Stimulated activated memory B cell treated with anti-CD40 and anti-IgM and Interleukin-4, amounts not matched to agents 10 μg/mL and 1 μg/mL and 100 μg/mL, for 72 hours (primary cell): ENCODE measurements around the gene YPEL5.
A peak's percentile ranks its signal among the peaks of the same experiment; 100 is the strongest.
"Not testable (repeated sequence)": the region's sequence is repeated elsewhere in the genome, so short reads cannot be mapped to it uniquely, and the experiment has no call there.

Experiments
- ATAC-seq: fragments of 150-1000 bp; cut with Tn5 transposase; 2 replicates; pipeline ENCODE4 v1.10.0; 2021
- H3K27ac Mint-ChIP-seq: one replicate; pipeline ENCODE4 v1.8.0; 2022; ENCODE audit warnings: mild to moderate bottlenecking, mixed read lengths
- H3K27me3 Mint-ChIP-seq: one replicate; pipeline ENCODE4 v1.8.0; 2022; ENCODE audit warnings: mixed read lengths
- H3K36me3 Mint-ChIP-seq: one replicate; pipeline ENCODE4 v1.8.0; 2022; ENCODE audit warnings: mixed read lengths
- H3K4me1 Mint-ChIP-seq: one replicate; pipeline ENCODE4 v1.8.0; 2022; ENCODE audit warnings: mixed read lengths
- H3K4me3 Mint-ChIP-seq: one replicate; pipeline ENCODE4 v1.8.0; 2022; ENCODE audit warnings: mild to moderate bottlenecking, moderate library complexity, mixed read lengths
- H3K9me3 Mint-ChIP-seq: one replicate; pipeline ENCODE4 v1.8.0; 2022; ENCODE audit warnings: mixed read lengths

The YPEL5 gene

DNA sequence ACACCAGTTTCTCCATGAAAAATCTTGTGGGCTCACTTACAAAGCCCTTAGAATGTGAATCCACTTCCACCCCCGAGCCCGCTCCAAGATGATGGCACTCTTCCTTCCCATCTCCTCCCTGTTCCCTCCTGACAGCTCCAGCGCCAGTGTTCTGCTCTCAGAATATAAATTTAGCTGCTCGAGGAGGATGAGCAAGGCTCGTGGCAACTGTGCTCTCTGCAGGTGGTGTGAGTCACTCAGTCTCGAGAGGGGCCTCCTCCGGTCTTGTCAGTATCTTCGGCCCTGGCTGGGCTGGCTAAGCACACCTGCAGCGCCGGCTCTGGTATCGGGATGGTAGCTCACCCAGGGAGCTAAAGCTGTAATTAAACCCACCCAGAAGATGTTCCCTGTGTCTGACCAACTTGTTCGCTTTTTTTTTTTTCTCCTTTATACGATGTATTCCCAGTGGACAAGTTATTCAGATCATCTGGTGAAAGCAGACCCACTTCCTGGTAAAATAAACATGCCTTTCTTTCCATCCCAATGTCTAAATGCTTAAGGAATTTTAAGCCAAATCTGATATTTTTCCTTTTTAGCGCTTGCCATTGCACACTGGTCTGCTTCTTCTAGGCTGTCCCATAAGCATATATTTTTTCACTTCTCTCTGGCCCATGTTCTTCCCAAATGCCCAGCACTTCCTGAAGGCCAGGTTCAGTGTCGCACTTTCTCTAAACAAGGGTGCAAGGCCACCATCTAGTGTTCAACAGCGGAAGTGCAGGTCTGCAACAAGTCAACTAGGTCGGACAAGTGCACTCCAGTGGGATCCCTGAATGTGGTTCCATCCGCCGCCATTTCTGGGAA, 31.4 kb upstream of the YPEL5 start:
- H3K27ac Mint-ChIP-seq, result no peak overlapping the region
- H3K36me3 Mint-ChIP-seq, result no peaks in the 10 kb centered on the region
- no peak for ATAC-seq
- peaks cover 6% of the 10 kb centered on the region for H3K4me1 Mint-ChIP-seq
- no peaks in the 10 kb centered on the region for H3K9me3 Mint-ChIP-seq
- H3K4me3 Mint-ChIP-seq, result no peak overlapping the region
- H3K27me3 Mint-ChIP-seq, result peaks cover 23% of the 10 kb centered on the region

DNA sequence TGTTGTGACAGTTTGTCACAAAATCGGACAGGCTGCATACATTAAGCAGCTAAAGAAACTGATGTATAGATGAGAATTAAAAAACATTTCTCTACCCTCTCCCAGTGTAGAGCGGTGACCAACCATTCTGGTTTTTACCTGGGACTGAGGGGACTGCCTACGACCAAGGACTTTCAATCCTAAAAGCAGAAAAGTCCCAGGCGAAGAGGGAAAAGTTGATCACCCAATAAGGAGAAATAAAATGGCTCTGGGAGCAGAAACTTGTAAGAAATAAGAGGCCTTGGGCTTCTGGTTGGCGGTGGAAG, 30.9 kb upstream of the YPEL5 start:
- ATAC-seq, result no peak
- Mint-ChIP-seq H3K36me3 (no peaks in the 10 kb centered on the region), H3K27ac (no peak overlapping the region), H3K27me3 (peaks cover 25% of the 10 kb centered on the region), H3K4me3 (no peak overlapping the region), H3K4me1 (peaks cover 6% of the 10 kb centered on the region), H3K9me3 (no peaks in the 10 kb centered on the region)

DNA sequence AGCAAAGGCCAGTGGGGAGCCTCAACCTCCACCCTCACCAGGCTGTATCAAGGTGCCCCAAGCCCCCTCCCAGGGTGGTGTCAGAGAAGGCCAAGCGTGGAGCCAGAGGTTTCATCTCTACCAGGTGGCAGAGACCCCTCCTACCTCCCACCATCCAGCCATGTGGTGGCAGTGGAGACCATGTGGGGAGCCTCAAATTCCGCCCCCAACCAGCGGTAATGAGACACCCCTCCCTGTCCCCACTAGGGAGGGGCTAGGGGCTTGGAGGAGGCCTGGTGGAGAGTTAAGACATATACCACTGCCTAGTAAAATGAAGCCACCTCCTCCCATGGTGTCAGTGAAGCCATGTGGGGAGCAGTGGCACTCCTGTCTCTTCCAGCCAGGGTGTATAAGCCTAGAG, 24.4 kb upstream of the YPEL5 start:
- Mint-ChIP-seq H3K4me3 (no peak overlapping the region), H3K36me3 (no peaks in the 10 kb centered on the region), H3K9me3 (peaks cover 4% of the 10 kb centered on the region), H3K27ac (no peak overlapping the region), H3K4me1 (no peaks in the 10 kb centered on the region), H3K27me3 (peaks cover 26% of the 10 kb centered on the region)
- ATAC-seq, result no peak

DNA sequence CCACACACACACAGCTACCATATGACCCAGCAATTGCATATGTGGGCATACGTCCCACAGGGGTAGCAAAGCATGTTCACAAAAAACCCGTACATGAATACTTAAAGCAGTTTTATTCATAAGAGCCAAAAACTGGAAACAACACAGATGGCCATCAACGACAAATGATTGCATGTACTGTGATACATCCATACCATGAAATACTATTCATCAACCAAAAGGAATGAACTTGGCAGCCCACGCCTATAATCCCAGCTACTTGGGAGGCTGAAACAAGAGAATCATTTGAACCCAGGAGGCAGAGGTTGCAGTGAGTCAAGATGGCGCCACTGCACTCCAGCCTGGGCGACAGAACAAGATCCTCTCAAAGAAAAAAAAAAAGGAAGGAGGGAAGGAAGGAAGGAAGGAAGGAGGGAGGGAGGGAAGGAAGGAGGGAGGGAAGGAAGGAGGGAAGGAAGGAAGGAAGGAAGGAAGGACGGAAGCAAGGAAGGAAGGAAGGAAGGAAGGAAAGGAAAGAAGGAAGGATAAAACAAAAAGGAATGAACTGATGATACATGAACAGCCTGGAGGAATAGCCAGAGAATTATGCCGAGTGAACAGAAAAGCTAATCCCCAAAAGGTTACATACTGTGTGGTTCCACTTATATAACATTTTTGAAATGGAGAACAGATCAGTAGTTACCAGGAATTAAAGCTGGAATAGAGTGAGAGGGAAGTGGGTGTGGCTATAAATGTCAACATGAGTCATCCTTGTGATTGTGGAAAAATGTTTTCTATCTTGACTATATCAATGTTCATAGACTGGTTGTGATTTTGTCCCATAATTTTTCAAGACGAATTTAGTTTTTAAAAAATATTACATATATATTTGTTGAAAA, 19.6 kb upstream of the YPEL5 start:
- no peak for ATAC-seq
- Mint-ChIP-seq H3K36me3 (no peaks in the 10 kb centered on the region), H3K27me3 (peaks cover 17% of the 10 kb centered on the region), H3K4me3 (no peak overlapping the region), H3K27ac (no peak overlapping the region), H3K4me1 (no peaks in the 10 kb centered on the region), H3K9me3 (peaks cover 4% of the 10 kb centered on the region)

DNA sequence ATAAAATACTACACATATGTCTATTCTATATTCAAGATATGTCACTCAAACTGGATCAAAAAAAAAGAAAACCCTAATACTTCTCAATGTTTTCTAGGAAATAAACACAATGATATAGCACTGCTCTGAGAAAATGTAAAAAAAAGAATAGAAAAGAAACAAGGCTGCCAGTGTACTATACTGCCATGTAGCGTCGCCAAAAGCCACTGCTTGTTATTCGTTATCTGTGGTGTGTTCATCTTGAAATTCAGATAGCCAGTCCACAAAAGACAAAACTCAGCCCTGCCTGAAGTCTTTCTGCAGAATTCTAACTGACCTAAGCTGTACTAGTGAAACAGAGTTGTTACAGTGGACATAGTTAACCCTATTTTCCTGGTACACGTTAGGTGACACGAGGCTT, 12.2 kb upstream of the YPEL5 start:
- Mint-ChIP-seq H3K27me3 (peaks cover 33% of the 10 kb centered on the region), H3K4me1 (peaks cover 6% of the 10 kb centered on the region), H3K9me3 (no peaks in the 10 kb centered on the region), H3K27ac (no peak overlapping the region), H3K36me3 (no peaks in the 10 kb centered on the region), H3K4me3 (no peak overlapping the region)
- ATAC-seq, result no peak

DNA sequence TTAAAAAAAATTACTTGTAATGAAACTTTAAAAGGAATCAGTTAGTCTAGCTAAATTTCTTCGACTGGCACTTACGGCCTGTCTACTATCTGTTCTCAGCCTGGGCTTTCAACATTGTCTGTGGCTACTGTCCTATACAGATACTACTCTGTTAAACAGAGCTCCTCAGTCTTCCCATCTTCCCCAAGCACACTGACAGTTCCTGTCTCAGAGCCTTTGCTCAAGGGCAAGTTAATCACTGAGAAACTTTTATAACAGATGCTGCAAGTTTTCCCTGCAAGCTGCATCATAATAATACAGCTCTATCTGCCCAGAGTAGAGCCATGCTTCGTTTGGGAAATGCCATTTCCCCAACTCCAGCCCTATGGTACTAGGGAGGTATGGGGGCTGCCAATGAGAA, 11.3 kb upstream of the YPEL5 start:
- Mint-ChIP-seq H3K27ac (no peak overlapping the region), H3K9me3 (no peaks in the 10 kb centered on the region), H3K36me3 (no peaks in the 10 kb centered on the region), H3K4me3 (no peak overlapping the region), H3K4me1 (peaks cover 6% of the 10 kb centered on the region), H3K27me3 (peaks cover 33% of the 10 kb centered on the region)
- ATAC-seq, result no peak

DNA sequence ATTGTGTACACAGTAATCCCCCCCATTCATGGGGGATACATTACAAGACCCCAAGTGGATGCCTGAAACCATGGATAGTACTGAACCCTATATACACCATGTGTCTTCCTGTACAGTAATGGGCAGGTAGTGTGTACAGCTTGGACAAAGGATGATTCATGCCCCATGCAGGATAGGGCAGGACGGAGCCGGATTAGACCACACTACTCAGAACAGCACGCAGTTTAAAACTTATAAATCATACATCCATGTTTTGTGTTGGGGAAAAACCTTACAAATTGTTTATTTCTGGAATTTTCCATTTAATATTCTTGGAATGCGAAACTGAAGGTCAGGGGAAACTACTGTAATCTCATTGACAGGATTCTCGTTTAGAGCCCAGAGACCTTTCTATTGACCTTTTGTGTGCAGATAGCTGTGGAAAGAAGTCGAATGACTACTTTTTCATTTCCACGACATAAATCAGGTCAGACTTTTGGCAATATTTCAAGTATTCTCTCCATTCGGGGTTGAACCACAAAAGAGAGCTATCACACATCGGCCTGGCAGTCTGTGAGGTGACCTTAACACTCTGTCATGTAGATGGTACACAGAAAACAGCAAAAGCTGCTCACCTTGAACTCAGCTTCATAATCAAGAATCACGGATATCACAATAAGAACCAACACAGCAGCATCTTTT, 9.9 kb upstream of the YPEL5 start:
- no peak overlapping the region for H3K27ac Mint-ChIP-seq
- no peaks in the 10 kb centered on the region for H3K36me3 Mint-ChIP-seq
- peaks cover 6% of the 10 kb centered on the region for H3K4me1 Mint-ChIP-seq
- ATAC-seq, result no peak
- H3K4me3 Mint-ChIP-seq, result no peak overlapping the region
- H3K27me3 Mint-ChIP-seq, result peaks cover 29% of the 10 kb centered on the region
- H3K9me3 Mint-ChIP-seq, result no peaks in the 10 kb centered on the region

DNA sequence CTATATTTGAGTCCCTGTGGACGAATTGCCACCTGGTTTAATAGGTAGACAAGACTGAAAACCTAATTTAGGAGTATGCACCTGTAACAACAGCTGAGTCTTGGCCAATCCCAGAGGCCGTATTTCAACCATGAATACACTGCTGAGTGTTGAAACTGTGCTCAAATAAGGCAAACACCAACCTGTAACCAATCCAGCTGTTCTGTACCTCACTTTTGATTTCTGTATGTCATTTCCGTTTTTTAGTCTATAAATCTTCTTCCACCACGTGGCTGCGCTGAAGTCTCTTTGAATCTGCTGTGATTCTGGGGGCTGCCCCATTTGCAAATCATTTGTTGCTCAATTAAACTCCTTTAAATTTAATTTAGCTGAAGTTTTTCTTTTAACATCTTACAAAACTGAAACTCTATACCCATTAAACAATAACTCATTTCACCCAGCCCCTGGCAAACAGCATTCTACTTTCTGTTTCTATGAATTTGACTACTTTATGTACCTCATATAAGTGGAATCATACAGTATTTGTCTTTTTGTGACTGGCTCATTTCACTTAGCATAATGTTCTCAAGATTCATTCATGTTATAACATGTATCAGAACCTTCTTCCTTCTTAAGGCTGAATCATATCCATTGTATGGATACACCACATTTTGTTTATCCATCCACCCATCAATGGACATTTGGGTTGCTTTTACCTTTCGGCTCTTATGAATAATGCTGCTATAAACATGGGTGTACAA, 7.5 kb upstream of the YPEL5 start:
- Mint-ChIP-seq H3K9me3 (no peaks in the 10 kb centered on the region), H3K36me3 (no peaks in the 10 kb centered on the region), H3K4me1 (peaks cover 6% of the 10 kb centered on the region), H3K4me3 (no peak overlapping the region), H3K27me3 (peaks cover 11% of the 10 kb centered on the region), H3K27ac (no peak overlapping the region)
- no peak for ATAC-seq

DNA sequence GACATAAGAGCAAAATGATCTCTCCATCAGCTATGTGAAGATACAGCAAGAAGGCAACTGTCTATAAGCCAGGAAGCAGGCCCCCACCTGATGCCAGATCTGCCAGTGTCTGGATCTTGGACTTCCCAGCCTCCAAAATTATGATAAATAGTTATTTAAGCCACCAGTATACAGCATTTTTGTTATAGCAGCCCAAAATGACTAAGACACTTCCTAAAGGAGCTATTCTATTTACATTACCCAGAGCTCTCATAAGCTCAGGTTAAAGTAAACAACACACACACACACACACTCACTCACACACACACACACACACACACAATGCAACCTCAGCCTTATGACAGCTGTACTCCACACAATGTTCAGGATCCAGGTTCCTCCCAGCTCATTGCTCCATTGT, 5.7 kb upstream of the YPEL5 start:
- Mint-ChIP-seq H3K4me1 (peaks cover 11% of the 10 kb centered on the region), H3K9me3 (no peaks in the 10 kb centered on the region), H3K36me3 (no peaks in the 10 kb centered on the region), H3K4me3 (no peak overlapping the region), H3K27me3 (no peaks in the 10 kb centered on the region), H3K27ac (no peak overlapping the region)
- ATAC-seq, result no peak

DNA sequence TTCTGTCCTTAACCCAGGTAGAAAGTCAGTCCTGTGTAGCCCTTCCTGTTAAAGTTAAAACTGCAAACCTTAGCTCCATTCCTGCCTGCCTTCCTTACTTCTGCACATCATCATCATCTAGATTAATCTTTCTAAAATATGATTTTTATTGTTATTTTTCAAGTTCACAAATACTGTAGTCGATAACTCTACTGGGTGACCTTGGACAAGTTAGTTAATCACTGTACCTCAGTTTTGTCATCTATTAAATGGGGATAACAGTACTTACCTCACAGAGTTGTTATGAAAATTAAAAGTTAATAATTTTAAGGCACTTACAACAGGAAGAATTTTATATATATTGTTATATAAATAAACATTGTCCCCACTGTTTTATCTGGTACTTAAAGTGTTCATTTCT, 2.5 kb upstream of the YPEL5 start:
- H3K4me3 Mint-ChIP-seq, result no peak overlapping the region
- no peaks in the 10 kb centered on the region for H3K9me3 Mint-ChIP-seq
- no peak for ATAC-seq
- H3K27ac Mint-ChIP-seq, result no peak overlapping the region
- H3K36me3 Mint-ChIP-seq, result peaks cover 14% of the 10 kb centered on the region
- H3K27me3 Mint-ChIP-seq, result no peaks in the 10 kb centered on the region
- peaks cover 25% of the 10 kb centered on the region for H3K4me1 Mint-ChIP-seq

DNA sequence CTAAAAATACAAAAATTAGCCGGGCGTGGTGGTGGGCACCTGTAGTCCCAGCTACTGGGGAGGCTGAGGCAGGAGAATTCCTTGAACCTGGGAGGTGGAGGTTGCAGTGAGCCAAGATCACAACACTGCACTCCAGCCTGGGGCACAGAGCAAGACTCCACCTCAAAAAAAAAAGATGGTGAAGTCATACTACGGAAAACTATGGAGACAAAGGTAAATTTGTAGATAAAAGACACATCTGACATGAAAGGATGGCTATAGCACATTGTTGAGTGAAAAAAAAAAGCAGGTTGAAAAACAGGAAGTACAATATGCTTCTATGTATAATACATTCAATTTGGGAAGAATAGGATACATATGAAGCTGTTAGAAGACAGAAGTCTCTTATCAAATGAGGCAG, 1.9 kb upstream of the YPEL5 start:
- not testable (repeated sequence) for ATAC-seq, H3K9me3 Mint-ChIP-seq, H3K4me3 Mint-ChIP-seq, H3K27me3 Mint-ChIP-seq
- Mint-ChIP-seq H3K36me3 (peaks cover 19% of the 10 kb centered on the region), H3K4me1 (peaks cover 29% of the 10 kb centered on the region), H3K27ac (peak overlapping the region; percentile 98)

DNA sequence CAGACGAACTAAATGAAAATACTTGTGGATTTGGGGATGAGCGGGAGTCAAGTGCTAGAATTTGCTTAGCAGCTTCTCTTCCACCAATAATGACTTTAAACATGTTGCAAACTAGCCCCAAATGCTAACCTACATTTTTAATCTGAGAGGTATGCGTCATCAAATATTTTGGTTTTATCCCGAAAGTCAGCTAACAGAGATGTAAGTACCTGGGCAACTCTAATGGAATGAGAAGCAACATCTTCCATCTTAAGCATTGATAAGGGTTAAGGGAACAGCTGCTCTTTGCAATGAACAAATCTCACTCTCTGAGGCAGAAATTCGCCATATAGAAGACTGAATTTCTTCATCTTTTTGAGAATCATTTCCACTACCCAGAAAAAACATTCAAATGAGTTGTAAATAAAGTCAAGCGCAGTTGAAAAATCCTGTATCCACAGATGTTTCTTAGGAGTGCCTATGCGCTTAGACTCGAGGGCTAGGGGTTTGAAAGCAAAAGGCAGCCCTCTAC, 926 bp upstream of the YPEL5 start:
- peak overlapping the region; percentile 78 for H3K4me3 Mint-ChIP-seq
- ATAC-seq, result no peak
- no peaks in the 10 kb centered on the region for H3K27me3 Mint-ChIP-seq
- peaks cover 38% of the 10 kb centered on the region for H3K4me1 Mint-ChIP-seq
- no peaks in the 10 kb centered on the region for H3K9me3 Mint-ChIP-seq
- peak overlapping the region; percentile 98 for H3K27ac Mint-ChIP-seq
- H3K36me3 Mint-ChIP-seq, result peaks cover 19% of the 10 kb centered on the region

DNA sequence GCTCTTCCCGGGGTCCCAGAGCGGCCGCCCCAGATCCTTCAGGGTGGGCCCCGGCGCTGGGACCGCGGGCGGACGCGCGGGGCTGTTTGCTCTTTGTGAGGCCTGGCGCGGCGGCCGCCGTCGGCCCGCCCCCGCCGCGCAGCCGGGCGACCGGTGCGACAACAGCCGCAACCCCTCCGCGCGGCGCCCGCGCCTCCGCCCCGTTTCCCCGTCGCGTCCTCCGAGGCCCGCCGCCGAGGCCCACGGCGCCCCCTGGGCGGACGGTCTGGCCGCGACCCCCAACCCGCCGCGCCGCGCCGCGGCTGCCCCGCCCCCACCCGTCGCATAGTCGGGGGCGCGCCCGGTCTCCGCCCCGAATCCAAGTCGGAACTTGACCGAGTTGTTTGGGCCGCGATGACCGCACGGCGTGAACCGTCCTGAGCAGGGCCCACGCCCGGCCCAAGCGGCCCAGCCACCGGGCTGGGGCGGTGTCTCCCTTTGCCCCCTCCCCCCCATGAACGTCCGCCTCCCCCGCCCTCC, 448 bp downstream of the YPEL5 start:
- H3K27me3 Mint-ChIP-seq, result no peaks in the 10 kb centered on the region
- H3K4me1 Mint-ChIP-seq, result peaks cover 49% of the 10 kb centered on the region
- H3K27ac Mint-ChIP-seq, result peak overlapping the region; percentile 98
- H3K4me3 Mint-ChIP-seq, result peak overlapping the region; percentile 84
- ATAC-seq, result peak; percentile 0
- peaks cover 27% of the 10 kb centered on the region for H3K36me3 Mint-ChIP-seq
- no peaks in the 10 kb centered on the region for H3K9me3 Mint-ChIP-seq

DNA sequence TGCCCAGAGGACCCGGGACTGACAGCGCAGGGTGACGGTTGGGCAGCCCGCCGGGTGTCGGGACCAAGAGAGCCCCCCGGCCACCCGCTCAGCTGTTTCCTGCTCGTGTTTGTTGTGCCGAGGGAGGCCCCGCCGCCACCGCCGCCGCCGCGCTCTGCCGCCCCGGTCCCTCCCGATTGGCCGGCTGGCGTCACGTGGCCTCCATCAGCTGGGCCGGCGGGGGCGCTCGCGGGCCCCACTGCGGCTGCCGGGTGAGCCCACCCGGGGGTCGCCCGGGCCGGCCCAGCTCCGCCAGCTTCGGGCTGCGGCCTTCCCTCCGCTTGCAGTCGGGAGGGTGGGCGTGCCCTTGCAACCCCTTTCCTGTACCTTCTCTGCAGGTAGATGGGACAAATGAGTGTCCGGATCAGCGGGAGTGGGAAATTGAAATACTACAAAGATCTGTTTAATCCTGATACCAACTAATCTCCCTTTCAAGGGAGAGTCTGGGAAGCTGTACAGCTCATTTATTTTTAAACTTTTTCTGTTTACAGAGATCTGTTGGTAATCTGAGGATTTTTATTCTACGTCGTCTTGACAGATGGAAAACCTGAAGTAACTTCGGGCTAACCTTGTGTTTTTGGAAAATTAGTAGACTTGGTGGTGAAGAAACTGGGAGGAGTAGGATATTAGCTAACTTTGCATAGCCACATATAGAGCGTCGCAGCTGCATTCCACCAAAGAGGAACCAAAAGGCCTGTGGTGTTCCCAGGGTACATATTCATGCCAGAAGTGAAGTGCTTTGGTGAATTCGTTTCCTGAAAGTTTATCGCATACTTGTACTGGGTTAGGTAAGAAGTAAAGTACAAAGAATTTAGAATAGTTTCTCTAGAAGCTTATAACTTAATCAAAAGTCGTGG, 1.2 kb downstream of the YPEL5 start:
- peaks cover 52% of the 10 kb centered on the region for H3K4me1 Mint-ChIP-seq
- ATAC-seq, result peak; percentile 50
- H3K9me3 Mint-ChIP-seq, result no peaks in the 10 kb centered on the region
- H3K4me3 Mint-ChIP-seq, result peak overlapping the region; percentile 84
- peak overlapping the region; percentile 98 for H3K27ac Mint-ChIP-seq
- H3K36me3 Mint-ChIP-seq, result peaks cover 30% of the 10 kb centered on the region
- no peaks in the 10 kb centered on the region for H3K27me3 Mint-ChIP-seq
